MCF 10A (cell line): ENCODE results near the gene ZHX3. TPM values are rescaled to one million over a fixed set of nuclear protein-coding genes. Genes with fewer than 3 reads are reported as not detected.

ENCODE experiments used
- BruUV-seq: library from RNA; stranded (reverse); fragments of 400-500 nt; replicated peaks from 2 replicates; lab custom pipeline; 2021; lab: Mats Ljungman, UMichigan
- CTCF ChIA-PET: fragments of 300-600 bp; sonication (Branson Sonifier 250); formaldehyde crosslinking; extraction: SDS; loops from one replicate; lab custom pipeline; 2021; ENCODE audit warnings: antibody characterized with exemption, inconsistent platforms; lab: Yijun Ruan, JAX
- POLR2A ChIA-PET: fragments of 300-600, 350-650 bp; sonication (Branson Sonifier 250); formaldehyde crosslinking; extraction: SDS; loops from one replicate; lab custom pipeline; 2020; ENCODE audit warnings: antibody characterized with exemption, inconsistent platforms; lab: Yijun Ruan, JAX
- DNase-seq: peaks from one replicate; pipeline ENCODE4 v3.0.0-alpha.2; 2018; ENCODE audit not compliant: unreplicated experiment
- H3K27ac Mint-ChIP-seq: one replicate; pipeline ENCODE4 v1.8.0; 2022; ENCODE audit warnings: mild to moderate bottlenecking, low read depth, mixed read lengths; ENCODE audit not compliant: unreplicated experiment
- H3K27me3 Mint-ChIP-seq: one replicate; pipeline ENCODE4 v1.8.0; 2022; ENCODE audit warnings: mixed read lengths; ENCODE audit not compliant: insufficient read depth, unreplicated experiment
- H3K36me3 Mint-ChIP-seq: one replicate; pipeline ENCODE4 v1.8.0; 2022; ENCODE audit warnings: mild to moderate bottlenecking, moderate library complexity, mixed read lengths; ENCODE audit not compliant: insufficient read depth, unreplicated experiment
- H3K4me1 Mint-ChIP-seq: one replicate; pipeline ENCODE4 v1.8.0; 2022; ENCODE audit warnings: mixed read lengths; ENCODE audit not compliant: insufficient read depth, unreplicated experiment
- H3K4me3 Mint-ChIP-seq: one replicate; pipeline ENCODE4 v1.8.0; 2022; ENCODE audit warnings: mild to moderate bottlenecking, moderate library complexity, mixed read lengths; ENCODE audit not compliant: unreplicated experiment
- H3K9me3 Mint-ChIP-seq: one replicate; pipeline ENCODE4 v1.8.0; 2022; ENCODE audit warnings: mixed read lengths; ENCODE audit not compliant: unreplicated experiment
- intact Hi-C: fragments of 100-400 bp; cut with micrococcal nuclease; formaldehyde crosslinking; loops from 2 replicates; pipeline ENCODE4 v1.14.1; 2022
- total RNA-seq: library from RNA; stranded (reverse); gene quantifications from 2 replicates; pipeline ENCODE4 v1.2.3, GENCODE V29; 2022
- TF ChIP-seq, protein P1 (sequence below): fragments of 200-600 bp; IDR thresholded peaks from one replicate; pipeline ENCODE4 v1.8.0; 2022; ENCODE audit warnings: antibody characterized with exemption, mild to moderate bottlenecking; ENCODE audit not compliant: unreplicated experiment

Gene ZHX3
- total RNA-seq, 1 experiment from 2014 or later = 34.1 TPM

DNA sequence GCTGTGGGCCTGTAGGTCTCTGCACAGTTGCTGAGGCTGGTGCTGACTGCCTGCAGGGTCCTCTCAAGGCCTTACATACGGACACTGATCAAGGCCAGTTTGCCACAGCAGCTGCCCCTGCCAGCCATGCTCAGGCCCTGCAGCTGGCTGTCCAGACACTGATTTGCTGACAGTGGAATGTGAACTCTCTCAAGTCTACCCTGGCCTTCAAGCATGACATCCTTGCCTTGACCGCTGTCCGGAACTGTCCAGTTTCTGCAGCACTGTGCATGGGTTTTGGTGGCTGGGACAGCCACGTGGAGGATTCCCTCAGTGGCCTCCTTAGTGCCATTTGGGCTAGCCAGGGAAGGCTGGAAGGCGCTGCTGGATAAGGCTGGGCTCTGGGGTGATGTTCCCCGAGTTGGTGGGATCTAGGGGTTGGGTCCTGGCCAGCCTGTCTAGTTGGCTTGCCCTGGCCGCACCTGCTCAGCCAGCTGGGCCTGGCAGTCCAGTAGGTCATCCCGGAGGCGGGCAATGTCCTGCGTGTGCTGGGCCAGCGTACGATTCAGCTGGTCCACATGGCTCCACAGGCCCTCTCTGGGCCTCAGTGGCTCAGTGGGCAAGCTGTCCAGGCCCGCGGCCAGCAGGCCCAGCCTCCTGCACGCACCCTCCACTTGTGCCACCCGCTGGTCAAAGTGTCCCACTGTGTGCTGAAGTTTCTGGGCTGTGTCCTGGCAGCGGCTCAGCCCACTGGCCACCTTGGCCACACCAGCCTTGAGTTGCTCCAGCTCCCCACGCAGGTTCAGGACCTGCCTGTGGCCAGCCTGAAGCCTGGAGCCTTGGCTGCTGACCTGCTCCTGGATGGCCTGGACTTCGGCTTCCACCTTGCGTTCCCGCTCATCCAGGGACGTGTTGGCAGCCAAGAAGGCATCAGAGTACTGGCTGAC is 43.6 kb upstream of the ZHX3 start:
- H3K4me1 Mint-ChIP-seq = peaks cover 4% of the 10 kb centered on the region
- ChIA-PET POLR2A (interaction anchor here (0.6 to 2.1 kb wide), 3 partner anchors 11 to 47 kb away, joined by 3 to 6 read pairs (median 3); no protein-coding TSS in a partner anchor), CTCF (interaction anchor here (0.6 to 4.0 kb wide), 5 partner anchors 21 to 392 kb away, joined by 3 to 25 read pairs (median 3); partner anchors contain the start of gene LPIN3)
- BruUV-seq = no TSS peak
- TF ChIP-seq, protein P1, sequence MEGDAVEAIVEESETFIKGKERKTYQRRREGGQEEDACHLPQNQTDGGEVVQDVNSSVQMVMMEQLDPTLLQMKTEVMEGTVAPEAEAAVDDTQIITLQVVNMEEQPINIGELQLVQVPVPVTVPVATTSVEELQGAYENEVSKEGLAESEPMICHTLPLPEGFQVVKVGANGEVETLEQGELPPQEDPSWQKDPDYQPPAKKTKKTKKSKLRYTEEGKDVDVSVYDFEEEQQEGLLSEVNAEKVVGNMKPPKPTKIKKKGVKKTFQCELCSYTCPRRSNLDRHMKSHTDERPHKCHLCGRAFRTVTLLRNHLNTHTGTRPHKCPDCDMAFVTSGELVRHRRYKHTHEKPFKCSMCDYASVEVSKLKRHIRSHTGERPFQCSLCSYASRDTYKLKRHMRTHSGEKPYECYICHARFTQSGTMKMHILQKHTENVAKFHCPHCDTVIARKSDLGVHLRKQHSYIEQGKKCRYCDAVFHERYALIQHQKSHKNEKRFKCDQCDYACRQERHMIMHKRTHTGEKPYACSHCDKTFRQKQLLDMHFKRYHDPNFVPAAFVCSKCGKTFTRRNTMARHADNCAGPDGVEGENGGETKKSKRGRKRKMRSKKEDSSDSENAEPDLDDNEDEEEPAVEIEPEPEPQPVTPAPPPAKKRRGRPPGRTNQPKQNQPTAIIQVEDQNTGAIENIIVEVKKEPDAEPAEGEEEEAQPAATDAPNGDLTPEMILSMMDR = no peak
- DNase-seq = no peak
- no peak overlapping the region for H3K27ac Mint-ChIP-seq
- peaks cover 35% of the 10 kb centered on the region for H3K36me3 Mint-ChIP-seq
- intact Hi-C loops = no loop called here
- H3K4me3 Mint-ChIP-seq = no peak overlapping the region
- peaks cover 19% of the 10 kb centered on the region for H3K27me3 Mint-ChIP-seq
- H3K9me3 Mint-ChIP-seq = no peaks in the 10 kb centered on the region

DNA sequence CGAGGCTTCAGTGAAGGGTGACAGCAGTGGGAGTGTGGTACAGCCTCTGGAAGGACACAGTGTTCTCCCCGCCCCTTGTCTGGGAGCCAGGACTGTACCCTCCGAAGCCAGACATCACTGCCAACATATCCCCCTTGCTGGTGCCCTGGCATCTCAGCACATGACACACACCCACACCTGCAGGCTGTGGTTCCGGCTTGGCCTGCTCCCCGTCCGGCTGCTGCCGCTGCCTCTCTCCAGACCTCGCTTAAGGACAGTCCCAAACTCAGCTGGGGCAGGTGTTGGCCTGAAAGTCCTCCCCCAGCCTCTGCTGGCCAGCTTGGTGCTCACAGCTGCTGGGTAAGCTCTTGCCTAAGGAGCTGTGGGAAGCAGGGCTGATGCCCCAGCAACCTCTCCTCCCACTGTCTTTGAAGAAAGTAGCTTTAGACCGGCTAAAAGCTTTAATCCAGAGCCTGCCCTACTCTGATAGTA is 42.0 kb upstream of the ZHX3 start:
- TF ChIP-seq, protein P1 = no peak
- no peak for DNase-seq
- H3K4me1 Mint-ChIP-seq = peaks cover 4% of the 10 kb centered on the region
- H3K36me3 Mint-ChIP-seq = peaks cover 35% of the 10 kb centered on the region
- peaks cover 5% of the 10 kb centered on the region for H3K27me3 Mint-ChIP-seq
- no TSS peak for BruUV-seq
- no peaks in the 10 kb centered on the region for H3K9me3 Mint-ChIP-seq
- ChIA-PET POLR2A (interaction anchor here (0.7 to 1.2 kb wide), 2 partner anchors 8 to 193 kb away, joined by 3 read pairs; no protein-coding TSS in a partner anchor), CTCF (interaction anchor here (0.6 to 4.0 kb wide), 4 partner anchors 12 to 273 kb away, joined by 3 to 25 read pairs (median 4); partner anchors contain the start of gene LPIN3)
- intact Hi-C loops = no loop called here
- no peak overlapping the region for H3K4me3 Mint-ChIP-seq
- H3K27ac Mint-ChIP-seq = no peak overlapping the region

DNA sequence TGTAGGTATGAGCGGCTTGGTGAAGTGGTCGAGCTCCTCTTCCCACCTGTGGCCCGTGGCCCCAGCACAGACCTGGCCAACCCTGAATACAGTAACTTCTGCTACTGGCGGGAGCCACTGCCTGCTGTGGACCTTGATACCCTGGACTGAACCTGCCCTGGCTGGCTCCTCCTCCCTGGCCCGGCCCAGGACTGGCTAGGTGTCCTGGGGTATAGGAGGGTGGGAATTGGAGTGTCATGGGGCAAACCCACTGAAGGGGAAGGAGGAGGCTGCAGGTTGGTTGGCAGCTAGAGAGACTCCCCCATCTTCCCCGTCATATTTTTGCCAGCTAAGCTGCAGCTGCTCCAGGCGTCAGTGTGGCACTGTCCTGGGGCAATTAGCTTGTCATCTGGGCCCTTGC is 41.2 kb upstream of the ZHX3 start:
- ChIA-PET CTCF (interaction anchor here (1.2 to 4.0 kb wide), 2 partner anchors 18 to 52 kb away, joined by 3 to 25 read pairs; partner anchors contain the start of gene LPIN3), POLR2A (interaction anchor here (0.6 to 1.2 kb wide), 4 partner anchors 8 to 193 kb away, joined by 3 read pairs; no protein-coding TSS in a partner anchor)
- Mint-ChIP-seq H3K27me3 (no peaks in the 10 kb centered on the region), H3K36me3 (peaks cover 35% of the 10 kb centered on the region), H3K4me1 (peaks cover 4% of the 10 kb centered on the region), H3K27ac (no peak overlapping the region), H3K9me3 (no peaks in the 10 kb centered on the region), H3K4me3 (no peak overlapping the region)
- TF ChIP-seq, protein P1 = no peak
- intact Hi-C loops = no loop called here
- BruUV-seq = no TSS peak
- DNase-seq = no peak

DNA sequence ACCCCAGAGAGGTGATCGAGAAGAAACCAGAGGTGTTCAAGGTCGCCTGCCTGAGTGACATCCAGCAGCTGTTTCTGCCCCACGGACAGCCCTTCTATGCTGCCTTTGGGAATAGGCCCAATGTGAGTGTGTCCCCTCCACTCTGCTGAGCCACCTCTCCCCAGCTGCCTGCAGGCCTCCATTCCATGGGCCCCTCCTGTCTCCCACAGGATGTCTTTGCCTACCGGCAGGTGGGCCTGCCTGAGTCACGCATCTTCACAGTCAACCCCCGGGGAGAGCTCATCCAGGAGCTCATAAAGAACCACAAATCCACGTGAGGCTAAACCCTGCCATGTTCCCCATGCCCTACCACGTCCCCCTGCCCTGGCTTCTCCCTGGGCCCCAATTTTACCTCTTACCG is 40.7 kb upstream of the ZHX3 start:
- peaks cover 4% of the 10 kb centered on the region for H3K4me1 Mint-ChIP-seq
- no peak overlapping the region for H3K4me3 Mint-ChIP-seq
- POLR2A ChIA-PET = interaction anchor here (0.6 to 1.2 kb wide), 4 partner anchors 8 to 102 kb away, joined by 3 to 5 read pairs (median 3); no protein-coding TSS in a partner anchor
- no peaks in the 10 kb centered on the region for H3K9me3 Mint-ChIP-seq
- H3K27me3 Mint-ChIP-seq = no peaks in the 10 kb centered on the region
- no peak overlapping the region for H3K27ac Mint-ChIP-seq
- CTCF ChIA-PET = interaction anchor here (1.2 to 4.0 kb wide), 2 partner anchors 18 to 52 kb away, joined by 3 to 25 read pairs; partner anchors contain the start of gene LPIN3
- DNase-seq = no peak
- H3K36me3 Mint-ChIP-seq = peaks cover 32% of the 10 kb centered on the region
- no TSS peak for BruUV-seq
- intact Hi-C loops = no loop called here
- TF ChIP-seq, protein P1 = no peak
